T-helper 2 cell treated with Interferon-gamma antibody and Interleukin-4, amounts not matched to agents 100 ng/mL and 5 ng/mL, for 36 hours (primary cell): ENCODE measurements around the gene UPP1. TPM values are rescaled to one million over a fixed set of nuclear protein-coding genes. Genes with fewer than 3 reads are reported as not detected.
"Not testable (repeated sequence)": the region's sequence is repeated elsewhere in the genome, so short reads cannot be mapped to it uniquely, and the experiment has no call there.

Source experiments
- intact Hi-C: fragments of 100-400 bp; cut with micrococcal nuclease; formaldehyde crosslinking; loops from one replicate; pipeline ENCODE4 v1.15.1; 2023
- total RNA-seq: library from RNA; stranded (reverse); gene quantifications from 2 replicates; pipeline ENCODE4 v1.2.3, GENCODE V29; 2022

Gene UPP1
- 75.0 and 77.1 TPM in 2 replicates for total RNA-seq

GRCh38 chr7:48089046-48090003, at the start of gene UPP1:
Gene UPP1, plus strand, starts transcription at chr7:48089265. Its CDS starts 5,519 bp downstream, at chr7:48094784.
- intact Hi-C loops, result loop anchor here (1.0 to 5.0 kb wide), 5 partner anchors 8 to 110 kb away; partner anchors contain the start of gene HUS1

DNA sequence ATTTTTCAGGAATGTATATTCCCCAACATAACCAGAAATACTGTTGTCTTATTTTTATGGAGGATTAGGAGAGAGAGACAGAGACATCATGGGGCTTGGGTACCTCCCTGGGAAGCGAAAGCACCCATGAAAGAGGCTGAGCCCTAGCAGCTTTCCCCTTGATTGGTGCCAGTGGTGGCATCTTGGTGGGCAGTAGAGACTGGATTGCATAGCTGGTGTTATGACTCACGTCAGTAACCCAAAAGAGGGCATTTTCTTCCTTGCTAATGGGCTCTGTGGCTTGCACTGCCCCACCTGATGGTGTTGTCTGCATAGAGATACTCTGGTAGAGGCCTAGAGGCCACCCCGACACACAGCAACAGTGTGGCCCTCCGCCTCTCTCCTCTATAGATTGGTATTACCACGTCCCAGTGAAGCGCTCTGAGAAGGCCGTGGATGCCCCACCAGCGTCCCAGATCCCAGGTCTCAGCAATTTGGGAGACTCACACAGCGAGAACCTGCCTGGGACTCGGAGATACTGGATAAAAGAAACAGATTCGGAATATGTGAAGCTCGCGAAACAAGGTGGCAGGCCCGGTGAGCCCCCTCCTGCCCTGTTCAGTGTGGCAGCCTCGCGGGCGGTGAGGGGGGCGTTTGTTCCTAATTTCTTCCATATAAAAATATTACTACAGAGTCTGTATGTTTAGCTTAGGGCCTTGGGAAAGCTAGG, 48.0 kb upstream of the UPP1 start:
- intact Hi-C loops, result no loop called here

- intact Hi-C loops, result no loop called here
Observed at GRCh38 chr7:48041653-48041970, 47.5 kb upstream of the UPP1 start.

DNA sequence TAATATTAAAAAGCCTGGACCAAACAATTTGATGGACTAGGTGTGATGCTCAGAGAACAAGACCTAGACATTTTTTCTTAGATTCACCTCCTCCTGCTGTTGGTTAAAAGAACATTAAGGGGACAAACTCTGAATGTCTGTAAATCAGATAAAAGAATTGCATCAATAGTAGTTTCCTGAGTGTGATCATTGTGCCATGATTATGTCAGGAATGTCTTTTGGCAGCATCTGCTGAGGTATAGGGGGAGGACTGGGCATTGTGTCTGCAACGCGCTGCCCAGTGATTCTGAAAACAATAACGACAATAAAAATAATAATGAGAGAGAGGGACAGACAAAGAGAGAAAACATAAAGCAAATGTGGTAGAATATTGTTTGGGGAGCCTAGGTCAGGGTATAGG, 46.8 kb upstream of the UPP1 start:
- intact Hi-C loops, result no loop called here

DNA sequence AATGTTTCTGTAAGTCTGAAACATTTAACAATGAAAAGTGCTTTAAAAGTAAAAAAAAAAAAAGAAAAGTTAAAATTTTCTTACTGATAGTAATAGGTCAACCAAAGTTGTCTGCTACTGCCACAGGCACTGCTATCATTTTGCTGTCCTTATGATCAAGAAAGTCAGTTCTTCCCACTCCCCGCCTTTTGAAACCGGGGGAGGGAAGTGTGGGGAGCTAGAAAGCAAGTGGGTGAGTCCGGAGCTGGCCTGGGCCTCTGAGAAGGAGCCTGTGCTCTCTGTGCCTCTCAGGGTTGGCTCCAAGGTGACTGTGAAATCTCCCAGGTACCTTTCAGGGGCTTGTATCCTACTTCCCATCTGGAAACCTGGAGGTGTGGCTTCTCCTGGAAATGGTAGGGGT, 46.4 kb upstream of the UPP1 start:
- intact Hi-C loops, result no loop called here

GRCh38 chr7:48045195-48045765, 43.8 kb upstream of the UPP1 start:
- intact Hi-C loops, result no loop called here

DNA sequence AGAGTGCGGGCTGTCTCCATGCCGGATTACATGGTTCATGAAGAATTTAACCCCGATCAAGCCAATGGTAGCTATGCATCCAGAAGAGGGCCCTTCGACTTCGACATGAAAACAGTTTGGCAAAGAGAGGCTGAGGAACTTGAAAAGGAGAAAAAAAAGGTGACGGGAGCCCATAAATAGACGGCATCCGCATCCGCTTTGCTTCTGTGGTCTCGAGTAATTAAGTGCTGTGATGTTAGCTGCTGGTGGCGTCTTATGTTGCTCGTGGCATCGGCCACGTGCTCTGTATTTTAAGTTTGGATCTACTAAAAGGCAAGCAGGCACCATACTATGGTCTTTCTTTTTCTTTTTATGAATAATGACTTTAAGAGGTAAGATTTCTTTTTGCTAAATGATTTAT, 42.6 kb upstream of the UPP1 start:
- intact Hi-C loops, result no loop called here

DNA sequence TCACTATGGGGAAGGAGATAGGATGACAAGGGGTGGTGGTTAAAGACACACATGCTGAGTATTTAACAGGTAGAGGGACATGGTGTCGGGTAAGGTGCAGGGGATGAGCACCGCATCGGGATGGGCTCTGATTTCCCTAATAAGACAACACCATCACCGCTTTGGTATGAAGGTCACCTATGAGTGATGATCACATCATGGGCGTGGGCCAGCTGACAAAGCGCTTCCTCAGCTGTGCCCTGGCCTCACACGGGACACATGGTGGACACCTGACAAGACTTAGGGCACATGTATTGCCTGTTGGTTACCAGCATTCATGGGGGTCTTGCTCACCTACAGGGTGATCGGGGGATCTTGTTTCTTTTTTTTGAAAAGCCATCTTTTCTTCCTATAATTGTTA, 41.0 kb upstream of the UPP1 start:
- intact Hi-C loops, result no loop called here

GRCh38 chr7:48049850-48050249, 39.2 kb upstream of the UPP1 start:
- intact Hi-C loops, result loop anchor here (5.0 kb wide), 1 partner anchor 37 kb away; the partner anchor contains the start of gene UPP1

GRCh38 chr7:48052748-48053147, 36.3 kb upstream of the UPP1 start:
- intact Hi-C loops, result loop anchor here (5.0 kb wide), 1 partner anchor 35 kb away; the partner anchor contains the start of gene UPP1

- intact Hi-C loops, result loop anchor here (5.0 kb wide), 1 partner anchor 34 kb away; the partner anchor contains the start of gene UPP1
Observed at GRCh38 chr7:48053736-48054135, 35.3 kb upstream of the UPP1 start.

GRCh38 chr7:48058990-48059389, 30.1 kb upstream of the UPP1 start:
- intact Hi-C loops, result no loop called here

DNA sequence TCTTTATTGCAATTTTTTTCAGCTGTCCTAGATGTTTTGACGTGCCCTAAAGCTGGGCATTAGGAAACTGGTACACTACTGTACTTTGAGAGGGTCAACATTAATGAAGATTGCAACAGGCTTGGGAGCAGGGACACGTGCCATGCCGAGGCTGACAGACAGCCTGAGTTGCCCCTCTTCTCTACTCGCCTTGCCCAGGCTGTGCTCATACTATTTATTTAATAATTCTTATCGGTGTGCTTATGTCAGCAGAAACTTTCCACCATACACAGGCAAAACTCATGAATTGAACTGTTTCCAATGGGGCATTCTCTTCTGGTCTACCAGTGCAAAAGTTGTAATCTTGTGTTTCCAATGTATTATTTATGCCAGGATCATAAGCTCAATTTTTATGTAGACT, 29.4 kb upstream of the UPP1 start:
- intact Hi-C loops, result no loop called here

- intact Hi-C loops, result no loop called here
Observed at GRCh38 chr7:48063985-48064384, 25.1 kb upstream of the UPP1 start.

GRCh38 chr7:48067475-48067874, 21.6 kb upstream of the UPP1 start:
- intact Hi-C loops, result no loop called here

- intact Hi-C loops, result no loop called here
Observed at GRCh38 chr7:48074204-48074654, 14.8 kb upstream of the UPP1 start.

GRCh38 chr7:48077423-48077822, 11.6 kb upstream of the UPP1 start:
- intact Hi-C loops, result no loop called here

- intact Hi-C loops, result no loop called here
Observed at GRCh38 chr7:48078470-48078869, 10.6 kb upstream of the UPP1 start.

GRCh38 chr7:48082378-48082777, 6.7 kb upstream of the UPP1 start:
- intact Hi-C loops, result not testable (repeated sequence)

DNA sequence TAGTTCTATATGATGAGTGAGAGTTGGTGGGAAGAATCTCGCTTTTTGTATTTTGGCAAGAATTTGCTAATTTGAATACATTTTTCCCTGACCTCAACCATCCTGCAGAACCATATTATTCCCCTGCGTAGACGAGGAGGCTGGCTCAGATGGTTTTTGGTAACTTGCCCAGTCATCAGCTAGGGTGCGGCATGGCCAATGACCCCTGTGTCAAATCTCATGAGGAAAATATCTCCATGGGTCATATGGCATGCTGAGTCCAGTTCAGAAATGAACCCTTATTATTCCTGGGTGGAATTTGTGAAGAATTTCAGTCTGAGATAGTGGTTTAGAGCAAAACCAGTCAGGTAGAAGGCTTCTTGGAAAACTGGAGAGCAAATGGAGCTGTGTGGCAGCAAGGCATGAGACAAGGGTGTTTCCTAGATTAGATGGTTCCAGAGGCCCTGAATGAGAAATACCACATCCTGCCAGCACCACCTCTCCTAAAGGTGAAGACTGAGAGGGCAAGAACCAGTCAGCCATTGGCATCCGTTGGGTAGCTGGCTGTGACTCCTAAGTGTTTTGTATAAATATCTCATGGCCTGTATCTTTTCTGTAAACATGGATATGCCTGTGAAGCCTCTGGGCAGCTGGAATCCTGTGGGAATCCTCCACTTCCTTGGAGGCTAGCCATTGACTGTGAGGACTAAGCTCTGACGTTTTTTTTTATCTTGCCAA, 5.8 kb upstream of the UPP1 start:
- intact Hi-C loops, result no loop called here
